Endothelial cell of umbilical vein (primary cell): Measurements from ENCODE around the gene CCL17.

ENCODE experiments used
- CTCF ChIP-seq, 2 donors: IDR thresholded peaks; 1 replicate in 1 of 2; 2 replicates in 1 of 2; pipeline ENCODE4 v1.5.1; 2011; ENCODE audit warnings: low read length in 2 of 2, mild to moderate bottlenecking in 2 of 2, moderate library complexity in 2 of 2, control low read depth in 1 of 2, inconsistent platforms in 1 of 2, low read depth in 1 of 2; ENCODE audit not compliant: insufficient read depth in 1 of 2; ENCODE audit errors: extremely low read depth in 1 of 2
- EZH2 ChIP-seq: IDR thresholded peaks from 2 replicates; pipeline ENCODE4 v1.6.1; 2012; ENCODE audit warnings: borderline replicate concordance, low read depth, mild to moderate bottlenecking, moderate library complexity, low read length, inconsistent platforms; ENCODE audit not compliant: severe bottlenecking
- FOS ChIP-seq: IDR thresholded peaks from 2 replicates; pipeline ENCODE4 v1.6.1; 2011; ENCODE audit warnings: mild to moderate bottlenecking, low read length, moderate library complexity, borderline replicate concordance; ENCODE audit not compliant: insufficient read depth
- MYC ChIP-seq: IDR thresholded peaks from one replicate; pipeline ENCODE4 v1.6.1; 2011; ENCODE audit warnings: mild to moderate bottlenecking, low read depth, low read length
- POLR2A ChIP-seq: IDR thresholded peaks from 2 replicates; pipeline ENCODE4 v1.6.1; 2012; ENCODE audit warnings: low read depth, mild to moderate bottlenecking, control low read depth, low read length
- POLR2AphosphoS5 ChIP-seq: IDR thresholded peaks from 2 replicates; pipeline ENCODE4 v1.6.1; 2012; ENCODE audit warnings: low read depth, mild to moderate bottlenecking, control low read depth, low read length, moderate library complexity; ENCODE audit not compliant: insufficient read depth

- TF ChIP-seq POLR2A (no peak), CTCF (IDR thresholded peaks at IDR 0.05; ENCODE audit: extremely low read depth in 1 of 2, insufficient read depth in 1 of 2, low read depth in 1 of 2, low read length in 2 of 2) (no peak), MYC (no peak), FOS (no peak), POLR2AphosphoS5 (no peak), EZH2 (no peak)
Measured at GRCh38 chr16:57358527-57359095, 46.0 kb upstream of the CCL17 start, which contains the start of gene CCL22.
